Osteoblast (primary cell): ENCODE results near the gene ASIC4. TPM values are rescaled to one million over a fixed set of nuclear protein-coding genes. Genes with fewer than 3 reads are reported as not detected.
A peak's percentile ranks its signal among the peaks of the same experiment; 100 is the strongest.

Experiments
- DNase-seq: peaks from one replicate; pipeline ENCODE4 v3.0.0; 2011; ENCODE audit warnings: low spot score, mixed read lengths; ENCODE audit not compliant: insufficient read length; ENCODE audit errors: missing footprints
- H2AFZ ChIP-seq: 2 replicates; pipeline ENCODE4 v1.6.0; 2011; ENCODE audit warnings: mild to moderate bottlenecking, low read length
- H3K27ac ChIP-seq: 2 replicates; pipeline ENCODE4 v1.5.1; 2011; ENCODE audit warnings: mild to moderate bottlenecking, low read depth, low read length, moderate library complexity
- H3K27me3 ChIP-seq: 2 replicates; pipeline ENCODE4 v1.6.0; 2012; ENCODE audit warnings: mild to moderate bottlenecking, control low read depth, inconsistent platforms, low read length, moderate library complexity; ENCODE audit not compliant: insufficient read depth
- H3K36me3 ChIP-seq: 2 replicates; pipeline ENCODE4 v1.5.1; 2011; ENCODE audit warnings: mild to moderate bottlenecking, low read length, control low read depth, moderate library complexity; ENCODE audit not compliant: insufficient read depth
- H3K4me1 ChIP-seq: 2 replicates; pipeline ENCODE4 v1.5.1; 2011; ENCODE audit warnings: mild to moderate bottlenecking, low read length, control low read depth, moderate library complexity; ENCODE audit not compliant: insufficient read depth
- H3K4me2 ChIP-seq: 2 replicates; pipeline ENCODE4 v1.6.0; 2011; ENCODE audit warnings: mild to moderate bottlenecking, low read length; ENCODE audit not compliant: insufficient read depth
- H3K4me3 ChIP-seq: fragments of 200-600 bp; sonication (generic); 3 replicates; pipeline ENCODE4 v1.5.1; 2012; ENCODE audit warnings: mild to moderate bottlenecking, low read length, inconsistent platforms; ENCODE audit not compliant: insufficient read depth
- H3K79me2 ChIP-seq: 2 replicates; pipeline ENCODE4 v1.6.0; 2012; ENCODE audit warnings: mild to moderate bottlenecking, low read length, control low read depth, inconsistent platforms; ENCODE audit not compliant: insufficient read depth
- H3K9me3 ChIP-seq: 2 replicates; pipeline ENCODE4 v1.5.1; 2011; ENCODE audit warnings: low read depth, low read length, control low read depth
- H4K20me1 ChIP-seq: 2 replicates; pipeline ENCODE4 v1.6.0; 2012; ENCODE audit warnings: mild to moderate bottlenecking, low read length, control low read depth; ENCODE audit not compliant: insufficient read depth
- CTCF ChIP-seq: IDR thresholded peaks from 2 replicates; pipeline ENCODE4 v1.5.1; 2011; ENCODE audit warnings: mild to moderate bottlenecking, low read depth, low read length, moderate library complexity; ENCODE audit errors: extremely low read depth
- total RNA-seq: library from RNA; depleted of rRNA; stranded (reverse); fragments of >200 nt; gene quantifications from 2 replicates; pipeline ENCODE4 v1.2.3, GENCODE V29; 2012

ASIC4 gene
- total RNA-seq, 1 donor, result not detected

GRCh38 chr2:219468410-219469185, 45.7 kb upstream of the ASIC4 start:
- H3K4me2 ChIP-seq, result no peak overlapping the region

GRCh38 chr2:219469186-219469724, 45.0 kb upstream of the ASIC4 start:
- H3K9me3 ChIP-seq, result no peaks in the 10 kb centered on the region
- no peak overlapping the region for H2AFZ ChIP-seq
- no peaks in the 10 kb centered on the region for H4K20me1 ChIP-seq
- peaks cover 70% of the 10 kb centered on the region for H3K36me3 ChIP-seq
- peak overlapping the region; percentile 63 for H3K27ac ChIP-seq
- no peaks in the 10 kb centered on the region for H3K79me2 ChIP-seq
- no peak overlapping the region for H3K4me3 ChIP-seq
- TF ChIP-seq CTCF, result no peak
- H3K27me3 ChIP-seq, result no peaks in the 10 kb centered on the region
- H3K4me1 ChIP-seq, result peaks cover 14% of the 10 kb centered on the region
- peak overlapping the region; percentile 53 for H3K4me2 ChIP-seq
- peak; percentile 100 for DNase-seq

More at GRCh38 chr2:219468410-219469185, 45.7 kb upstream of the ASIC4 start:
- Histone ChIP-seq H3K4me3 (no peak overlapping the region), H3K4me1 (peaks cover 14% of the 10 kb centered on the region), H4K20me1 (no peaks in the 10 kb centered on the region), H2AFZ (no peak overlapping the region), H3K27me3 (no peaks in the 10 kb centered on the region), H3K9me3 (no peaks in the 10 kb centered on the region), H3K27ac (no peak overlapping the region), H3K79me2 (no peaks in the 10 kb centered on the region), H3K36me3 (peaks cover 69% of the 10 kb centered on the region)
- DNase-seq, result no peak
- no peak for TF ChIP-seq CTCF

- Histone ChIP-seq H4K20me1 (no peaks in the 10 kb centered on the region), H3K4me3 (no peak overlapping the region), H3K36me3 (peaks cover 72% of the 10 kb centered on the region), H2AFZ (no peak overlapping the region), H3K79me2 (no peaks in the 10 kb centered on the region), H3K27me3 (no peaks in the 10 kb centered on the region), H3K27ac (no peak overlapping the region), H3K4me2 (no peak overlapping the region), H3K4me1 (peaks cover 14% of the 10 kb centered on the region), H3K9me3 (no peaks in the 10 kb centered on the region)
- DNase-seq, result no peak
- no peak for TF ChIP-seq CTCF
Observed at GRCh38 chr2:219470429-219470828, 43.9 kb upstream of the ASIC4 start.

GRCh38 chr2:219471476-219472371, 42.6 kb upstream of the ASIC4 start:
- H4K20me1 ChIP-seq, result no peaks in the 10 kb centered on the region
- peaks cover 14% of the 10 kb centered on the region for H3K4me1 ChIP-seq
- no peak overlapping the region for H3K4me2 ChIP-seq
- H2AFZ ChIP-seq, result no peak overlapping the region
- no peaks in the 10 kb centered on the region for H3K79me2 ChIP-seq
- no peak for DNase-seq
- no peak overlapping the region for H3K27ac ChIP-seq
- H3K36me3 ChIP-seq, result peaks cover 64% of the 10 kb centered on the region
- no peaks in the 10 kb centered on the region for H3K27me3 ChIP-seq
- TF ChIP-seq CTCF, result no peak
- no peaks in the 10 kb centered on the region for H3K9me3 ChIP-seq
- H3K4me3 ChIP-seq, result no peak overlapping the region
